GM19395 (cell line): ENCODE data around the gene ZDHHC14.

Experiments used
- ATAC-seq: cut with Tn5 transposase; IDR thresholded peaks from one replicate; pipeline ENCODE4 v1.9.1; 2021; ENCODE audit warnings: mild to moderate bottlenecking, moderate library complexity; ENCODE audit not compliant: unreplicated experiment

The ZDHHC14 gene

GRCh38 chr6:157635388-157636244, 254.6 kb downstream of the ZDHHC14 start:
- ATAC-seq = no peak

DNA sequence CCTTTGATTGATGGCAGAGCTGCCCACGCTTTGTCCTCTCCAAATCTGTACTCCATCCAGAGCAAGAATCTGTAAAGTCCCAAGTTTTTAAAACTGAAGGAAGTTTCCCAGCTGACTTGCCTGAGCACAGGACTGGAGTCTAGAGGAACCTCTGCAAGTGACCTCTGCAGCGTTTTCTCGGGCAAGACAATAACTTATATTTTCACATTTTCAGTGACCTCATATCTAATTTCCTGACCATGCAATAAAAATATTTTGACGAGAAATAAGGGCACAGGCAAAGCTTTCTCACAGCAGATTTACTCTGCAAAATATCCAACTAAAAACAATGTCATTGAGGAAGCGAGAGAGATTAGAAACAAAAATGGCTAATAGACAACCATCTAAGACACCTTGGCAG, 256.5 kb downstream of the ZDHHC14 start:
- no peak for ATAC-seq

DNA sequence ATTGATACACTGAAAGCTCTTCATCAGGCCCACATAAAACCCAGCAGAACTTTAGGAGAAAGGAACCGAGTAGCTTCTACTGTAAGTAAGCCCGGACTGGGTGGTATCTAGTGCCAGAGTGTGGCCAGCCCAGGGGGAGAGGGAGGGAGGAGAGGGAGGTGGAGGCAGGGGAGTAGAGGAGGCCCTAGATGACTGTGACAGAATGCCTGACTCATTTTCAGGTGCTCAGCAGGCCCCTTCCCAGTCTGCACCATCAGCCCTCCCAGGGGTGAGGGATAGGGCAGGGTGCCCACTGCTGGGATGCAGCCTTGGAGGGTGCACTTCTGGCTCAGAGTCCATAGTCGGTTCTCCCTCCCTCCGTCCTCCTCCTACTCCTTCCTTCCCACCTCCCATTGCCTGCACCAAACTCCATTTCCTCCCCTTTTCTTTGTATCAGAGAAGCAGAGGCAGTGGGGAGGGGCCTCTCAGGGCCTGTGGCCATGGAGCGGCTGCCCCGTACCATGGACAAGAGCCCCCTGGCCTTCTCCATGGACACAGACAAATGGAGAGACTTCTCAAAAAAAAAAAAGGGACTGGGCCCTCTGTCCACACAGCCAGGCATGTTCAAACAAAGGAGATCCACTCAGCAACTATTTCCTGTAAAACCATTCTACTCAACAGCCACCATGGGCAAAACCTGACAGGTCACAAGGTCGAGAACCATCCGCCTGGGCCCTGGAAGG, 257.1 kb downstream of the ZDHHC14 start:
- ATAC-seq = no peak

- no peak for ATAC-seq
These were observed 257.8 kb downstream of the ZDHHC14 start for GRCh38 chr6:157638779-157639178.

- ATAC-seq = no peak
These were observed 259.9 kb downstream of the ZDHHC14 start for GRCh38 chr6:157640746-157641451.

DNA sequence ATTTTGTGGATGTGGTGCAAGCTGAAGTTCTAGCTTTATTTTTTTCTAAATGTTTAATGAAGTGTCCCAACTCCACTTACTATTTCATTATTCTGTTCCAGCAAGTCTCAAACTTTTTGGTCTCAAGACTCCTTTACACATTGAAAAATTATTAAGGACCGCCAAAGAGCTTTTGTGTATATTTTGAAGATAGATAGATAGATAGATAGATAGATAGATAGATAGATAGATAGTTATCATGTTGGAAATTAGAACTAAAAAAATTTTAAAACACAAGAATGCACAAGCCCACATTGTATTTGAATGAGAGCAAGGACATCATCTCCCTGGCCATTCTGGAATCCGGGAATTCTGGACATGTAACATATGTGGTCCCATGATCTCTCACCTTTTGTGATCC, 260.8 kb downstream of the ZDHHC14 start:
- no peak for ATAC-seq

GRCh38 chr6:157642736-157643135, 261.7 kb downstream of the ZDHHC14 start:
- ATAC-seq = no peak

DNA sequence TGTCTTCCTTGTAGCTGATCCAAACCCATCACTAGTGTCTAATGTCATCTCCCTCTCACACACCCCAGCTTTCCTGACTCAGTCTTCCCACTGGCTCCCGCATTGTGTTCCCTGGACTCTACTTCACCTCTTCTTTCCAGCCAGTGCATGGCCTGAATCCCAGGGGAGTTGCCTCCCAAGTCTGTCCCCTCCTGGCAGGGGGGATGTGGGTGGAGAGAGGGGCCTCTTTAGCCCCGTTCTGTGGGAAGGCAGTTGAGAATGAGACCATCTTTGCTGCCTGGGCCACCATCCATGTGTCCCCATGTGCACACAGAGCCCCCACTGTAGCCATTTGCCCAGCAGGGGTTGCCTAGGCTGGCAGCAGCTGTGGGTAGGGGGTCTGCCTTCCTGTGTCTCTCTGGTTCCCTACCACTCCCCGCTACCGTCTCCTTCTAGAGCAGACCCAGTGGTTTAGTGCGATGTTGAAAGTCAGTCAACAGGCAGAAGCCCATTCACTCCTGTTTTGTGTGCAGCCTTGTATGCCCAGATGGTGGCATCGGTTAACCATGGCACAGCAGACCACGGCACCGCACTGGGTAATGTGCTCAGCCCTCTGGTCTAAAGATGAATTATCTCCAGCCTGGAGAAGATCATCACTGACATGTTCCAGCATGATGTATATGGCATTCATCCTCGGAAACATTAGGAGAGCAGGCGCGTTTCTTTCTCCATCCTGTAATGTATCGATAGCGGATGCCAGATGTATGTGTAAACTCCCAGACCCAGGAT, 263.2 kb downstream of the ZDHHC14 start:
- ATAC-seq = no peak

DNA sequence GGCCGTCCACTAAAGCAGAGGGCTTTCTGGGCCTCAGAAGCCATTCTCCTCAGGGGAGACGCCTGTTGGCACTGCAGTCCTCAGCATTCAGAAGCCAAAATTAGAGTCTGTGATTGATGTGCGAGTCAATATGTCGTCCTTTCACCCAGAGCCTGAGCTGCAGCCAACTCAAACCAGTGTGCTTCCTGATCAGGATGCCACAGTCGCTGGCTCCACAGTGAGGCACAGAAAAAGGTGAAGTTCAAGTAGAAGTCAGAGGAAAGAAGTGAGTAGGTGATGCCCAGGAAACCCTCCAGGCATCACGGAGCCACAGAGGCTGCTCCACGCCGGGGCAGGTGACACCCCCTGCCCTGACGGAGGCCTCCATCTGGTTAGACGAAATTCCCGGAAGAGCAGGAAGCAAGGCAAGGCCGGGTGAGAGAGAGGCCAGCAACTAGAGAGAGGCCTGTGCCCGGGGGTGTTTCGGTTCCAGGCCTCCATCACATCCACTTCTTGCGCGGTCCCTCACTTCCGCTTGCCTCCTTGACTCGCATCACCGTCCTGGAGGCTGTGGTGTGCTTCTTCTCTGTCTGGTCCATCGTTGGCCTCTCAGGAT, 264.3 kb downstream of the ZDHHC14 start:
- ATAC-seq = no peak

DNA sequence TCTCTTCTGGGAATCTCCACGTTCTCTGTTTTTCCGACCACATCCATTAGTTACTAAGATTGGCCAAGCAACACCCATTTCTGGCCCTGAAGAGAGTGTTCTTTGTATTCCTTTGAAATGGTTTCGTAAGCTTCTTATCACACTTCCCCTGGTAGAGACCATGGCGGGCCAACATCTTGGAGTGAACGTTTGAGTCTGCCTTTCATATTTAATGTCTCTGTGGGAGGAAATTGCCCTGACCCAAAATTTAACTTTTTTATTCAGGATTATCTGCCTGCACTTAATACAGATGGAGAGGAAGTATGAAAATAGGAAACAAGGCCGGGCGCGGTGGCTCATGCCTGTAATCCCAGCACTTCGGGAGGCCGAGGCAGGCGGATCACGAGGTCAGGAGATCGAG, 265.0 kb downstream of the ZDHHC14 start:
- no peak for ATAC-seq

GRCh38 chr6:157647261-157647915, 266.4 kb downstream of the ZDHHC14 start:
- ATAC-seq = no peak

- no peak for ATAC-seq
These were observed 267.6 kb downstream of the ZDHHC14 start for GRCh38 chr6:157648561-157648960.

GRCh38 chr6:157649311-157650260, 268.6 kb downstream of the ZDHHC14 start:
- ATAC-seq = no peak

DNA sequence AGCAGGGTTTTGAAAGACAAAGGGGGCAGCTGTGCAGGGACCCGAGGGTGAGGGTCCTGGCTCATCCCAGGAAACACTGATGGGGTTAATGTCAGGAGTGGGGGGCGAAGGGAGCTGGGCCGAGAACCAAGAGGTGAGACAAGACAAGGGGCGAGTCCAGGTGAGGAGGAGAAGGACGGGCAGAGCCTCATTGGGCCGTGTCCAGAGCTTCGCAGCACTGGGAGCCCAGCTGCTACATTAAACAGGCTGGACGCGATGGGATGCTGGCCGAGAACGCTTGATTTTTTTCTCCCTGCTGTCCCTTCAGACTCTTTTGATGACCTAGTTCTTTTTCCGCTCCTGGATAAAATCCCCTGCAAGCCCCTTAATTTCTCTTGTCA, 269.3 kb downstream of the ZDHHC14 start:
- ATAC-seq = no peak

DNA sequence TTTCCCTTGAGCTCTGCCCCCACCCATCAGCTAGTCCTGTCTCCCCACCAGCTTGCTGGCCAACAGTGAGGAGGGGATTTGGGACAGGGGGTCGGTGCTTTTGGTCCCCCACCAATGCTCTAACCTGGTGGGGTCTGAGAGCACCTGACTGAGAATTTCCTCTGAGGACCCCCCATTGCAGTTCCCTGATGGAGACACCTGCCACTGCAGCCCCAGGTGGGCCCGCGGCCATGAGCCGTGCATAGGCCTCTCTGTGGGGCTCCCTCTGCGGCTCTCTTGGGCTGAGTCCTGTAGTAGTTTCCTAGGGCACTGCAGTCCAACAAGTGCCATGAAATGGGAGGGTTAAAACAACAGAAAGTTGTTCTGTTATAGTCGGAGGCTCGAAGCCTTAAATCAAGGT, 269.8 kb downstream of the ZDHHC14 start:
- no peak for ATAC-seq

GRCh38 chr6:157651731-157652490, 270.9 kb downstream of the ZDHHC14 start:
- ATAC-seq = no peak

DNA sequence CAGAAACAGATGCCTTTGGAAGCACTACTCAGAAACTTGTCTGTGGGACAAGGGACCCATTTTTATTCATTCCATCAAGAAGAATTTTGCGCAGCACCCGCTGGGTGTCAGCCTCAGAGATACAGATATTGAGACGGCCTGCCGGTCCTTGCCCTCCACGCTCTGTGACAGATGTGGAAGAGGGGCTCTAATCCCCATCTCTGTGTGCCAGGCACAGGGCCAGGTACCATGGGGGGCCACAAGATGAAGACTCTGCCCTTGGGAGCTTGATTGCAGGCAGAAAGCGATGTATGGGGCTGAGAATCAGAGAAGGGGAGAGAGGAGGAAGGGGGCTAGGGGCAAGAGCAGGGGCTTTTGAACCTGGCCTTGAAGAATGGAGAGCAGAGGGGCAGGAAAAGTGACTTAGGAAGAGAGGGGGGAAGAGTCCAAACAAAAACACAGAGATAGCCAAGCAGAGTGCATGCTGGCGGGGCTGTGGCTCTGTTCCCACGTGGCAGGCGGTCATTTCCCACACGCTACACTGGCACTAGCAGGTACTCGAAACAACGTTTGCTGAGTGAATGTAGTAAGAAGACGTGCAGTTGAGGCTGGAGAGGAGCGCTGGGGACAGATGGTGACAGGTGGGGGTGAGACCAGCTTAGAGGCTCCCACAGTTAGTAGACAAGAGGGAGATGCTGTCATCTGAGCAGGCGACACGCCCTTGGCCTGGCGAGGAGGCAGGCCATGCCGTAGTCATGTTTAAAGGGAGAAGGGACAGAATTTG, 271.8 kb downstream of the ZDHHC14 start:
- no peak for ATAC-seq
